Endothelial cell of umbilical vein (primary cell): Measurements from ENCODE around the gene FRRS1L. TPM values are rescaled to one million over a fixed set of nuclear protein-coding genes. Genes with fewer than 3 reads are reported as not detected.

Experiments used
- BruUV-seq: library from RNA; stranded (reverse); fragments of 400-500 nt; replicated peaks from 2 replicates; lab custom pipeline; 2021; lab: Mats Ljungman, UMichigan
- CTCF ChIA-PET: fragments of 300-600, 350-600 bp; sonication (Branson Sonifier 250); formaldehyde crosslinking; loops from one replicate; lab custom pipeline; 2021; ENCODE audit warnings: antibody characterized with exemption, inconsistent platforms; lab: Charles Lee
- POLR2A ChIA-PET: fragments of 300-600, 350-600 bp; sonication (Branson Sonifier 250); formaldehyde crosslinking; loops from one replicate; lab custom pipeline; 2021; ENCODE audit warnings: antibody characterized with exemption, inconsistent platforms; lab: Charles Lee
- DNase-seq: peaks from one replicate; pipeline ENCODE4 v3.0.0-alpha.2; 2011; ENCODE audit warnings: low read depth, low spot score
- FAIRE-seq: peaks from 2 replicates; lab custom pipeline; 2011; peaks lifted over from hg19 to GRCh38; lab: Jason Lieb, UNC
- H2AFZ ChIP-seq: 2 replicates; pipeline ENCODE4 v1.6.0; 2012; ENCODE audit warnings: low read depth, low read length, control low read depth, inconsistent platforms
- H3K27ac ChIP-seq: 2 replicates; pipeline ENCODE4 v1.5.1; 2011; ENCODE audit warnings: low read depth, mild to moderate bottlenecking, control low read depth, low read length, moderate library complexity; ENCODE audit not compliant: insufficient read depth
- H3K27me3 ChIP-seq, 2 experiments: 2 replicates each; pipeline versions ENCODE4 v1.6.0 to v1.6.1; 2011; ENCODE audit warnings: low read length in 2 of 2, mixed read lengths in 1 of 2; ENCODE audit not compliant: control insufficient read depth in 2 of 2, insufficient read depth in 2 of 2
- H3K36me3 ChIP-seq, 2 experiments: 2 replicates in 1 of 2; 3 replicates in 1 of 2; pipeline ENCODE4 v1.5.1; 2011; ENCODE audit warnings: low read length in 2 of 2, mild to moderate bottlenecking in 1 of 2, moderate library complexity in 1 of 2; ENCODE audit not compliant: control insufficient read depth in 2 of 2, insufficient read depth in 2 of 2; ENCODE audit errors: extremely low read depth in 1 of 2
- H3K4me1 ChIP-seq: 3 replicates; pipeline ENCODE4 v1.5.1; 2011; ENCODE audit warnings: mild to moderate bottlenecking, low read length; ENCODE audit not compliant: control insufficient read depth, insufficient read depth; ENCODE audit errors: extremely low read depth
- H3K4me2 ChIP-seq: 2 replicates; pipeline ENCODE4 v1.6.1; 2011; ENCODE audit warnings: low read length, control low read depth, mixed read lengths; ENCODE audit not compliant: insufficient read depth
- H3K4me3 ChIP-seq, 3 experiments: fragments of 200-600 bp in 1 of 3; sonication (generic), shearing (Covaris generic) in 1 of 3; replicated peaks in 1 of 3; 2 replicates each; pipeline ENCODE4 v1.5.1; 2011 to 2016; ENCODE audit warnings: control low read depth in 3 of 3, low read length in 3 of 3, mild to moderate bottlenecking in 2 of 3, inconsistent platforms in 1 of 3, low read depth in 1 of 3, moderate library complexity in 1 of 3; ENCODE audit not compliant: insufficient read depth in 1 of 3
- H3K79me2 ChIP-seq: 2 replicates; pipeline ENCODE4 v1.6.0; 2012; ENCODE audit warnings: low read length, inconsistent platforms; ENCODE audit not compliant: control insufficient read depth, insufficient read depth
- H3K9ac ChIP-seq: replicated peaks from 2 replicates; pipeline ENCODE3; 2011; ENCODE audit warnings: low read length, control low read depth; ENCODE audit not compliant: insufficient read depth; ENCODE audit errors: extremely low read depth
- H3K9me1 ChIP-seq: replicated peaks from 3 replicates; pipeline ENCODE4 v1.6.0; 2011; ENCODE audit warnings: mild to moderate bottlenecking, low read length; ENCODE audit not compliant: control insufficient read depth, insufficient read depth; ENCODE audit errors: extremely low read depth
- H3K9me3 ChIP-seq: replicated peaks from 2 replicates; pipeline ENCODE4 v1.5.1; 2012; ENCODE audit warnings: low read length, inconsistent platforms; ENCODE audit not compliant: control insufficient read depth, insufficient read depth
- H4K20me1 ChIP-seq: replicated peaks from 2 replicates; pipeline ENCODE3; 2011; ENCODE audit warnings: mild to moderate bottlenecking, low read length; ENCODE audit not compliant: control insufficient read depth, insufficient read depth; ENCODE audit errors: extremely low read depth
- EZH2 ChIP-seq: IDR thresholded peaks from 2 replicates; pipeline ENCODE4 v1.6.1; 2012; ENCODE audit warnings: borderline replicate concordance, low read depth, mild to moderate bottlenecking, moderate library complexity, low read length, inconsistent platforms; ENCODE audit not compliant: severe bottlenecking
- FOS ChIP-seq: IDR thresholded peaks from 2 replicates; pipeline ENCODE4 v1.6.1; 2011; ENCODE audit warnings: mild to moderate bottlenecking, low read length, moderate library complexity, borderline replicate concordance; ENCODE audit not compliant: insufficient read depth
- GATA2 ChIP-seq: IDR thresholded peaks from 2 replicates; pipeline ENCODE4 v1.7.0; 2011; ENCODE audit warnings: low read depth, mild to moderate bottlenecking, moderate library complexity, mixed read lengths, low read length; ENCODE audit not compliant: insufficient read length, insufficient read depth
- JUN ChIP-seq: IDR thresholded peaks from 2 replicates; pipeline ENCODE4 v1.6.1; 2011; ENCODE audit warnings: borderline replicate concordance, low read depth; ENCODE audit not compliant: insufficient read length, insufficient read depth
- MAX ChIP-seq: IDR thresholded peaks from 2 replicates; pipeline ENCODE4 v1.6.1; 2011; ENCODE audit not compliant: insufficient read depth, insufficient read length
- MYC ChIP-seq: IDR thresholded peaks from one replicate; pipeline ENCODE4 v1.6.1; 2011; ENCODE audit warnings: mild to moderate bottlenecking, low read depth, low read length
- POLR2A ChIP-seq: IDR thresholded peaks from 2 replicates; pipeline ENCODE4 v1.6.1; 2012; ENCODE audit warnings: low read depth, mild to moderate bottlenecking, control low read depth, low read length
- POLR2AphosphoS5 ChIP-seq: IDR thresholded peaks from 2 replicates; pipeline ENCODE4 v1.6.1; 2012; ENCODE audit warnings: low read depth, mild to moderate bottlenecking, control low read depth, low read length, moderate library complexity; ENCODE audit not compliant: insufficient read depth
- dilution Hi-C: fragments of 300-500 bp; cut with MboI; formaldehyde crosslinking; loops from one replicate; pipeline ENCODE4 v1.15.0; 2019; ENCODE audit warnings: low sequenced_read_pairs; ENCODE audit not compliant: extremely low pct_ligation_motif_present
- intact Hi-C: fragments of 100-400 bp; cut with micrococcal nuclease; formaldehyde crosslinking; loops from one replicate; pipeline ENCODE4 v1.10.0; 2022
- polyA plus RNA-seq, 4 experiments: library from polyadenylated mRNA; depleted of rRNA in 3 of 4; stranded (reverse) in 3 of 4; unstranded in 1 of 4; fragments of >200 nt; gene quantifications; 2 replicates each; pipeline versions ENCODE4 v1.2.1 to v1.2.3, GENCODE V29; 2011 to 2012; ENCODE audit warnings: missing spikeins in 1 of 4
- total RNA-seq: library from RNA; stranded (reverse); gene quantifications from 2 replicates; pipeline ENCODE4 v1.2.3, GENCODE V29; 2021
- TF ChIP-seq, protein P1 (sequence below), 2 donors: IDR thresholded peaks; 1 replicate in 1 of 2; 2 replicates in 1 of 2; pipeline ENCODE4 v1.5.1; 2011; ENCODE audit warnings: low read length in 2 of 2, mild to moderate bottlenecking in 2 of 2, moderate library complexity in 2 of 2, control low read depth in 1 of 2, inconsistent platforms in 1 of 2, low read depth in 1 of 2; ENCODE audit not compliant: insufficient read depth in 1 of 2; ENCODE audit errors: extremely low read depth in 1 of 2

Gene FRRS1L
- total and polyA plus RNA-seq, 2 donors (not counting 3 experiments of a cell fraction or from before 2014, with no cell fraction given) = not detected

DNA sequence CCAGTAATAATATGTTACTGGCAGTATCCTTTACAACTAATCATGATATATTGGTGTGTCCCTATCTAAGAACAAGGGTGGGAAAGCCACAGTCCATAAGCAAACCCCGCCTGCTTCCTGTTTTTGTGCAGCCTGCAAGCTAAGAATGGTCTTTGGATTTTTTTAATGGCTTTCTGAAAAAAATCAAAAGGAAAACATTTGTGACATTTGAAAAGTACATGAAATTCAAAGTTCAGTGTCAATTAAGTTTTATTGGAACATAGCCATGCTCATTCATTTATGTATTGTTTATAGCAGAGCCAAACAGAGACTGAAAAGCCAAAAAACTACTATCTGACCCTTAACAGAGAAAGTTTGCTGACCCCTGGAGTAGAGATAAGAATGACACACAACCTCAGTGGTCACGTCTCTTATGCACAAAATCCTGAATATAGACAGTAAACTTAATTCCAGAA is 34.5 kb downstream of the FRRS1L start:
- peak; percentile 81 for FAIRE-seq
- intact Hi-C loops = loop anchor here (1.0 kb wide), 1 partner anchor 12 kb away; no protein-coding TSS in a partner anchor

More for the DNA sequence above, 34.5 kb downstream of the FRRS1L start:
- peaks cover 9% of the 10 kb centered on the region for H3K4me1 ChIP-seq
- H3K4me3 ChIP-seq = no peak overlapping the region
- dilution Hi-C loops = no loop called here
- no peaks in the 10 kb centered on the region for H4K20me1 ChIP-seq
- no peaks in the 10 kb centered on the region for H3K9me3 ChIP-seq
- no peaks in the 10 kb centered on the region for H3K27me3 ChIP-seq
- no peak overlapping the region for H3K9ac ChIP-seq
- no TSS peak for BruUV-seq
- TF ChIP-seq POLR2A = no peak
- no peak for TF ChIP-seq MYC
- no peak for TF ChIP-seq EZH2
- TF ChIP-seq MAX = no peak
- TF ChIP-seq POLR2AphosphoS5 = no peak
- no peak for TF ChIP-seq GATA2
- no peak for TF ChIP-seq JUN
- no peak for TF ChIP-seq FOS
- TF ChIP-seq, protein P1, sequence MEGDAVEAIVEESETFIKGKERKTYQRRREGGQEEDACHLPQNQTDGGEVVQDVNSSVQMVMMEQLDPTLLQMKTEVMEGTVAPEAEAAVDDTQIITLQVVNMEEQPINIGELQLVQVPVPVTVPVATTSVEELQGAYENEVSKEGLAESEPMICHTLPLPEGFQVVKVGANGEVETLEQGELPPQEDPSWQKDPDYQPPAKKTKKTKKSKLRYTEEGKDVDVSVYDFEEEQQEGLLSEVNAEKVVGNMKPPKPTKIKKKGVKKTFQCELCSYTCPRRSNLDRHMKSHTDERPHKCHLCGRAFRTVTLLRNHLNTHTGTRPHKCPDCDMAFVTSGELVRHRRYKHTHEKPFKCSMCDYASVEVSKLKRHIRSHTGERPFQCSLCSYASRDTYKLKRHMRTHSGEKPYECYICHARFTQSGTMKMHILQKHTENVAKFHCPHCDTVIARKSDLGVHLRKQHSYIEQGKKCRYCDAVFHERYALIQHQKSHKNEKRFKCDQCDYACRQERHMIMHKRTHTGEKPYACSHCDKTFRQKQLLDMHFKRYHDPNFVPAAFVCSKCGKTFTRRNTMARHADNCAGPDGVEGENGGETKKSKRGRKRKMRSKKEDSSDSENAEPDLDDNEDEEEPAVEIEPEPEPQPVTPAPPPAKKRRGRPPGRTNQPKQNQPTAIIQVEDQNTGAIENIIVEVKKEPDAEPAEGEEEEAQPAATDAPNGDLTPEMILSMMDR (IDR thresholded peaks at IDR 0.05; ENCODE audit: extremely low read depth in 1 of 2, insufficient read depth in 1 of 2, low read depth in 1 of 2, low read length in 2 of 2) = no peak
- DNase-seq = peak; percentile 83
- H2AFZ ChIP-seq = no peak overlapping the region
- H3K36me3 ChIP-seq = no peaks in the 10 kb centered on the region
- CTCF ChIA-PET = interaction anchor here (1.0 to 1.4 kb wide), 3 partner anchors 8 to 118 kb away, joined by 3 to 5 read pairs (median 4); no protein-coding TSS in a partner anchor
- H3K27ac ChIP-seq = no peak overlapping the region
- H3K9me1 ChIP-seq = no peaks in the 10 kb centered on the region
- H3K4me2 ChIP-seq = no peak overlapping the region
- POLR2A ChIA-PET = no interaction called here
- no peaks in the 10 kb centered on the region for H3K79me2 ChIP-seq
